GM18526 (cell line): ENCODE results near the gene ADGRD1.

Experiments used
- POLR2A ChIP-seq: IDR thresholded peaks from 3 replicates; pipeline ENCODE4 v1.6.1; 2011; ENCODE audit not compliant: insufficient read length; ENCODE audit errors: extremely low read depth

The ADGRD1 gene

DNA sequence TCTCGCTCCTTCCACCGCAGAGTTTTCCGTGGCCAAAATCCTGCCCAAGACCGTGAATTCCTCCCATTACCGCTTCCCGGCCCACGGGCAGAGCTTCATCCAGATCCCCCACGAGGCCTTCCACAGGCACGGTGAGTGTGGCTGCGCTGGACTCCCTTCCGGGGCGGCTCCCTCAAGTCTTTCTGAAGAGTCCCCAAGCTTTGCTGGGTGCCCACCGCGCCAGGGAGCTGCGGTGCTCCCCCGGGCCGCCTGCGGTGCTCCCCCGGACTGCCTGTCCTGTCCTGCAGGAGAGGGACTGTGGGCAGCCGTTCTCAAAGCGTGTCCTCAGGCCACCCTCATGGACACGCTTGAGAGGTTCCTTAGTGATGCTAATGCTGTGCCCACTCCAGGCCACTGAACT lies 50.5 kb downstream of the ADGRD1 start:
- no peak for TF ChIP-seq POLR2A

GRCh38 chr12:131005161-131006035 lies 51.7 kb downstream of the ADGRD1 start:
- TF ChIP-seq POLR2A, result no peak

DNA sequence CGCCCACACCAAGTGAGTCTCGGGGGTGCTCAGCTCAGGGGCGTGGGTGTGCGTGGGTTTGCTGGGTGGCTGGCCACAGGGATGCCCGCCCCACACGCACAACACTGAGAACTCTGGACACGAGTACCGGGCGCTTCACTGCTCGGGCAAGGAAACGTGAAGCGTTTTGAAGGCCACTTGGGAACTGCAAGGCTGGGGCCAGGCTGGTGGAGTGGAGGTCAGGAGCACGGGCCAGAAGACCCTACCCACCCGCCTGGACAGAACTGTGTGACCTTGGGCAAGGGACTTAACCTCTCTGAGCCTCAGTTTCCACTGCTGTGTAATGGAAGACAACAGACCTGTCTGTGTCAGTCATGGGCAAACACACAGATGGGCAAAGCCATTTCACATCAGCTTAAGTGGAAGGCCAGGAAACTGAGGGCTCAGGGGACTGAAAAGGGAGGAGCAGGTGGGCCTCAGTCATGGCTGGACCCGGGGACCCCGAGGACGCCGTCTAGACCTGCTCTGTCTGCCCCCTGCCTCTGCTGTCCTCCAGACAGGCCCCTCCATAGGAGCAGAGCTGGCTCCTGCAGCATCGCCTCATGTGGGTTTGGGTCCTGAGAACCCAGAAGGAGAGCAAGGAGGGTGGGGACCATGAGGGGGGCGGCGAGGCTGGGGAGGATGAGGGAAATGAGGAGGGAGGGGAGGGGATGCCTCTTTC lies 52.5 kb downstream of the ADGRD1 start:
- TF ChIP-seq POLR2A, result no peak

- TF ChIP-seq POLR2A, result no peak
These were observed 53.5 kb downstream of the ADGRD1 start for GRCh38 chr12:131007031-131007739.

DNA sequence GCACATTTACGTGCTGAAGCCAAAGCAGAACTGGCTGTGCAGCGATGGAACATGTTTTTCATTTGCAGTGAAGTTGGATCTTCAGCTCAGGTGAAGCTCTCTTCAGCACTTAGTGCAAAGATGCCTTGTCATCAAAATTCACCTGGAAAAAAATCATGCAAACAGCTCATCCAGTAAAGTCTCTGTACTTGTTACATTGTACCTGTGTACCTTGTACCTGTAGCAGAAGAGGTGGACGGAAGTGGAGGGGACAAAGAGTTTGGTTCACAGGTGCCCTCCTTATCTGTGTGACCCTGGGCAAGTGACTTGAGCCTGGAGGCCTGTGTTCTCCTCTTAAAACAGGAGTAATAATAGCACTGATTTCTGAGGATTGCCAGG lies 54.0 kb downstream of the ADGRD1 start:
- no peak for TF ChIP-seq POLR2A

- TF ChIP-seq POLR2A, result no peak
These were observed 54.6 kb downstream of the ADGRD1 start for GRCh38 chr12:131008131-131008912.

DNA sequence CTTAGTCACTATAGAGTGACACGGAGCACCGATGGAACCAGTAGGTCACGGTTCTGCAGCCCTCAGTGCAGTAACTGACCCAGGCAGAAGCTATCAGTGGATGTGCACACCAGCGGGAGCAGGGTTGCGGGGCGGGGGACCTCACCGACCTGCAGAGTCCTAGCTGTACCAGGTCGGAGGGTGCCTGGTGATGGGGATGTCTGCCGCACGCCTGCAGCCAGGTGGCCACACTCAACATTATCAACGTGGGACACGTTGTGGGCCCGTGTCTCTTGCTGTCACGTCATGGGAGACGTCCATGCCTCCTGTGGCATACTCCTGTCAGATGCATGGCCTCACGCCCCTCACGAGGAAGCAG lies 55.2 kb downstream of the ADGRD1 start:
- no peak for TF ChIP-seq POLR2A

GRCh38 chr12:131009595-131010395 lies 56.1 kb downstream of the ADGRD1 start:
- no peak for TF ChIP-seq POLR2A

DNA sequence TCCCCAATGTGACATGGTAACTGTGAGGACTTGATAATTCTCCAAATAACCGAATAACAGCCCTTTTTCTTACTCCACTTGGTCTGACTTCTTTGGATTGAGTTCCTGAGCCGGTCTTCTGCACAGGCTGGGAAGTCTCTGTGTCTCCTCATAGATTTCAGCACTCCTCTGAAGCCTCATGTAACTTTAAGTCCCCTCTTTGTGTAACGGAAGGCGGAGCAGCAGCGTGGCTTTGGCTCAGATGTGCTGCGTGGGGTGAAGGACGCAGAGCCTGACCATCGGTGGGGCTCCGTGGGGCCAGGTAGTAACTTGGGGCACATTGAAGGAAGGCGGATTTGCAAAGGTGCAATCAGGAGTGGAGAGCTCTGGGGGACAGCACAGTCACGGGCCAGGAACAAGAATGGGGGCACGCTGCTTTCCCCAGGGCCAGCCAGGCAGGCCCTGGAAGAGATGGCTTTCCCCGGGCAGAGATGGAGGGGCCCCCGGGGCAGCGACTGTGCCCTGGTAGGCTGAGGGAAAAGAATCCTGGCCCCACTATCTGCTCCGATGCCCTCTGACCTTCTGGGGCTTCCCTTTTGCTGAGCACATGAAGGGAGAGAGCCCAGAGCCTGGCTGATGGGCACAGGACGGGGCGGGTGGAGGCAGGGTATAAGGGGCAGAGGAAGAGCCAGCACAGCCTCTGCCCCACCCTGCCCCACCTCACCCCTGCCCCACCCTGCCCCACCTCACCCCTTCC lies 56.9 kb downstream of the ADGRD1 start:
- TF ChIP-seq POLR2A, result no peak

- no peak for TF ChIP-seq POLR2A
These were observed 57.7 kb downstream of the ADGRD1 start for GRCh38 chr12:131011165-131012079.

- TF ChIP-seq POLR2A, result no peak
These were observed 58.8 kb downstream of the ADGRD1 start for GRCh38 chr12:131012279-131013069.

DNA sequence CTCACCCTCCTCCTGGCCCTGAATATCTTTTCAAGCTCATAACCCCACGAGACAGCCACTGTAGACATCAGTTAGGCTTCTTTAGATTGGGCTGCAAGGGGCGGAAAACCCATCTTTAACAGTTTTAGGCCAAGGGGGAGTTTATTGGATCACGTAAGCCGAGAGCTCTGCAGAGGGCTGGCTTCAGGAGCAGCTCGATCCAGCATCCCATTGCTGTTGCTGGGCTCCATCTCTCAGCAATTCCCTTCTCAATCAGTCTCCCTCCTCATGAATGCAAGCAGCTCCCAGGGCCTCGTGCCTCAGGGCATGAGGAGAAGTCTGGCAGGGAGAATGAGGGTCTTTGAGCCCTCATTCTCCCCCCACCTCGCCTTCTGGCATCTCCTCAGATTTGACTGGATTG lies 59.4 kb downstream of the ADGRD1 start:
- TF ChIP-seq POLR2A, result no peak

DNA sequence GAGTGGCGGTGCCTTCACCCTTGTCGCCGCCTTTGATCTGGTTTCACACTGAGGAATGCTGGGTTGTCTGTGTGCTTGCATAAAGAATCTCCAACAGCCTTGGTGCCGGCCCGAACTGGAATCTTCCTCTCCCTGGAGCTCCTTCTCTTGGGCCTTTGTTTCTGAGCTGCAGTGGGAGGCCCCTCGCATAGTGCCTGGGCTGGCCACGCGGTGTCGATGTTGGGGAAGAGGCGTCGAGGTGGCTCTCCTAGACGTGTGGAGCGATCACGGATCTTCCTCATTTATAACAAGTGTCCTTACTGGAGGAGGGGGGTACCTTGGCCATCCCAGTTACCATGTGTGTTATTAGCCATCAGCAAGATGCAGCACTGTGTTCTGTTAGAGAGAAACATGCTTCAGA lies 60.6 kb downstream of the ADGRD1 start:
- no peak for TF ChIP-seq POLR2A
